Stimulated activated CD4-positive, alpha-beta T cell treated with anti-CD3 and anti-CD28 coated beads, TNF-alpha, amount 100 ng/mL, for 4 hours (primary cell): Measurements from ENCODE around the gene TOPBP1.
"Not testable (repeated sequence)": the region's sequence is repeated elsewhere in the genome, so short reads cannot be mapped to it uniquely, and the experiment has no call there.

Experiments used
- DNase-seq, 3 experiments: peaks; one replicate each; pipeline ENCODE4 v3.0.0-alpha.2; 2020; ENCODE audit warnings: low read depth in 3 of 3

Gene TOPBP1

GRCh38 chr3:133674290-133674919 lies 12.7 kb upstream of the TOPBP1 start:
- no peak for DNase-seq

GRCh38 chr3:133673746-133674145 lies 12.0 kb upstream of the TOPBP1 start:
- DNase-seq = no peak

GRCh38 chr3:133672461-133672860 lies 10.7 kb upstream of the TOPBP1 start:
- no peak for DNase-seq

- DNase-seq = no peak
These were observed 8.8 kb upstream of the TOPBP1 start for GRCh38 chr3:133670525-133670995.

GRCh38 chr3:133669949-133670524 lies 8.3 kb upstream of the TOPBP1 start:
- DNase-seq = no peak

- no peak for DNase-seq
These were observed 5.4 kb upstream of the TOPBP1 start for GRCh38 chr3:133667118-133667517.

GRCh38 chr3:133665188-133665587 lies 3.4 kb upstream of the TOPBP1 start:
- DNase-seq = not testable (repeated sequence)

- peak in 1 of 3 experiments; percentile 6 for DNase-seq
These were observed 2.0 kb upstream of the TOPBP1 start for GRCh38 chr3:133663569-133664313.

- peak in 1 of 3 experiments; percentile 3 for DNase-seq
These were observed 524 bp upstream of the TOPBP1 start for GRCh38 chr3:133662278-133662651.

GRCh38 chr3:133659806-133660205 lies 1.9 kb downstream of the TOPBP1 start:
- no peak for DNase-seq

- DNase-seq = no peak
These were observed 5.8 kb downstream of the TOPBP1 start for GRCh38 chr3:133655731-133656515.

- DNase-seq = no peak
These were observed 12.2 kb downstream of the TOPBP1 start for GRCh38 chr3:133649486-133650068.

- no peak for DNase-seq
These were observed 17.0 kb downstream of the TOPBP1 start for GRCh38 chr3:133644768-133645167.

GRCh38 chr3:133643611-133644010 lies 18.1 kb downstream of the TOPBP1 start:
- DNase-seq = no peak

GRCh38 chr3:133641254-133641653 lies 20.5 kb downstream of the TOPBP1 start:
- no peak for DNase-seq

GRCh38 chr3:133633439-133633838 lies 28.3 kb downstream of the TOPBP1 start:
- no peak for DNase-seq

- DNase-seq = no peak
These were observed 32.6 kb downstream of the TOPBP1 start for GRCh38 chr3:133629146-133629545.

GRCh38 chr3:133627789-133628188 lies 34.0 kb downstream of the TOPBP1 start:
- DNase-seq = no peak

GRCh38 chr3:133620066-133620784 lies 41.5 kb downstream of the TOPBP1 start:
- DNase-seq = no peak

- no peak for DNase-seq
These were observed 50.2 kb downstream of the TOPBP1 start for GRCh38 chr3:133611534-133611933.

- DNase-seq = no peak
These were observed 51.7 kb downstream of the TOPBP1 start for GRCh38 chr3:133610031-133610430.
